Caki2 (cell line): ENCODE measurements around the gene OSCP1. TPM values are rescaled to one million over a fixed set of nuclear protein-coding genes. Genes with fewer than 3 reads are reported as not detected.

Experiments used
- DNase-seq: peaks from one replicate; pipeline ENCODE4 v3.0.0-alpha.2; 2015; ENCODE audit warnings: low read depth
- in situ Hi-C: cut with HindIII; loops from 2 replicates; pipeline ENCODE4 v1.10.0; 2016; ENCODE audit warnings: low sequenced_read_pairs, low pct_unique_long_range_greater_than_20kb, mixed read lengths
- total RNA-seq: library from RNA; depleted of rRNA; stranded (reverse); fragments of >200 nt; shearing (Covaris generic); gene quantifications from 2 replicates; pipeline ENCODE4 v1.2.3, GENCODE V29; 2014; ENCODE audit warnings: low replicate concordance

Gene OSCP1
- total RNA-seq, 1 experiment from 2014 or later: 9.1 TPM

GRCh38 chr1:36476945-36477344 lies 26.7 kb upstream of the OSCP1 start:
- DNase-seq: no peak
- in situ Hi-C loops: no loop called here

- in situ Hi-C loops: no loop called here
- no peak for DNase-seq
These were observed 25.8 kb upstream of the OSCP1 start for GRCh38 chr1:36475910-36476604.

- in situ Hi-C loops: no loop called here
- DNase-seq: no peak
These were observed 25.1 kb upstream of the OSCP1 start for GRCh38 chr1:36475341-36475740.

- in situ Hi-C loops: no loop called here
These were observed 22.4 kb upstream of the OSCP1 start for GRCh38 chr1:36472656-36473055.

GRCh38 chr1:36471830-36472641 lies 21.8 kb upstream of the OSCP1 start:
- in situ Hi-C loops: no loop called here
- DNase-seq: no peak

More at GRCh38 chr1:36472656-36473055, 22.4 kb upstream of the OSCP1 start:
- no peak for DNase-seq

- in situ Hi-C loops: no loop called here
- DNase-seq: no peak
These were observed 18.9 kb upstream of the OSCP1 start for GRCh38 chr1:36469163-36469562.

GRCh38 chr1:36467700-36468455 lies 17.6 kb upstream of the OSCP1 start:
- DNase-seq: no peak
- in situ Hi-C loops: no loop called here

- DNase-seq: no peak
- in situ Hi-C loops: no loop called here
These were observed 16.8 kb upstream of the OSCP1 start for GRCh38 chr1:36467027-36467410.

GRCh38 chr1:36466370-36467026 lies 16.2 kb upstream of the OSCP1 start:
- in situ Hi-C loops: no loop called here
- DNase-seq: no peak

GRCh38 chr1:36465731-36466369 lies 15.6 kb upstream of the OSCP1 start:
- no peak for DNase-seq
- in situ Hi-C loops: no loop called here

- no peak for DNase-seq
- in situ Hi-C loops: no loop called here
These were observed 14.5 kb upstream of the OSCP1 start for GRCh38 chr1:36464605-36465393.

GRCh38 chr1:36463803-36464604 lies 13.8 kb upstream of the OSCP1 start, which contains the start of gene MRPS15:
MRPS15 (minus strand) TSS chr1:36464384; CDS start chr1:36464275, 109 bp downstream.
- DNase-seq: peak; percentile 79
- in situ Hi-C loops: no loop called here

GRCh38 chr1:36463463-36463802 lies 13.2 kb upstream of the OSCP1 start:
- in situ Hi-C loops: no loop called here
- no peak for DNase-seq

- in situ Hi-C loops: no loop called here
- peak; percentile 44 for DNase-seq
These were observed 8.7 kb upstream of the OSCP1 start for GRCh38 chr1:36458910-36459309.

GRCh38 chr1:36457691-36458090 lies 7.4 kb upstream of the OSCP1 start:
- DNase-seq: no peak
- in situ Hi-C loops: no loop called here

- in situ Hi-C loops: no loop called here
- DNase-seq: no peak
These were observed 6.2 kb upstream of the OSCP1 start for GRCh38 chr1:36456391-36456928.
